Natural killer cell (primary cell): Measurements from ENCODE around the gene CHMP4A. TPM values are rescaled to one million over a fixed set of nuclear protein-coding genes. Genes with fewer than 3 reads are reported as not detected.

Experiments
- ATAC-seq, 3 donors: fragments of 150-1000 bp in 2 of 3; fragments of 200-7000 bp in 1 of 3; cut with Tn5 transposase; 1 replicate in 1 of 3; 2 replicates in 2 of 3; pipeline ENCODE4 v1.10.0; 2021; ENCODE audit warnings: mild to moderate bottlenecking in 2 of 3, moderate library complexity in 2 of 3
- DNase-seq, 2 donors: peaks; one replicate each; pipeline versions ENCODE4 v3.0.0 to v3.0.0-alpha.2; 2013 to 2021; ENCODE audit warnings: mixed read lengths in 1 of 2
- H3K27ac ChIP-seq: one replicate; pipeline ENCODE4 v1.5.1; 2013; ENCODE audit warnings: mild to moderate bottlenecking, low read length
- H3K27me3 ChIP-seq: one replicate; pipeline ENCODE4 v1.6.1; 2013; ENCODE audit warnings: low read length; ENCODE audit not compliant: control insufficient read depth, insufficient read depth
- H3K36me3 ChIP-seq: one replicate; pipeline ENCODE4 v1.6.1; 2013; ENCODE audit warnings: low read length; ENCODE audit not compliant: control insufficient read depth, insufficient read depth
- H3K4me1 ChIP-seq: one replicate; pipeline ENCODE4 v1.6.1; 2013; ENCODE audit warnings: low read length; ENCODE audit not compliant: control insufficient read depth, insufficient read depth
- H3K4me3 ChIP-seq: one replicate; pipeline ENCODE4 v1.5.1; 2013; ENCODE audit warnings: low read length
- H3K9me3 ChIP-seq: one replicate; pipeline ENCODE4 v1.6.1; 2013; ENCODE audit warnings: low read length; ENCODE audit not compliant: control insufficient read depth, insufficient read depth
- H3K27ac Mint-ChIP-seq, 2 donors: one replicate each; pipeline ENCODE4 v1.8.0; 2022; ENCODE audit warnings: mild to moderate bottlenecking in 2 of 2, mixed read lengths in 2 of 2, moderate library complexity in 1 of 2
- H3K27me3 Mint-ChIP-seq, 2 donors: one replicate each; pipeline ENCODE4 v1.8.0; 2022; ENCODE audit warnings: low read depth in 2 of 2, mixed read lengths in 2 of 2
- H3K36me3 Mint-ChIP-seq: one replicate; pipeline ENCODE4 v1.8.0; 2022; ENCODE audit warnings: mixed read lengths
- H3K4me1 Mint-ChIP-seq, 2 donors: one replicate each; pipeline ENCODE4 v1.8.0; 2022; ENCODE audit warnings: mixed read lengths in 2 of 2
- H3K4me3 Mint-ChIP-seq: one replicate; pipeline ENCODE4 v1.8.0; 2022; ENCODE audit warnings: mild to moderate bottlenecking, moderate library complexity, mixed read lengths
- H3K9me3 Mint-ChIP-seq, 2 donors: one replicate each; pipeline ENCODE4 v1.8.0; 2022; ENCODE audit warnings: mixed read lengths in 2 of 2
- CTCF ChIP-seq: fragments of 200-600 bp; IDR thresholded peaks from one replicate; pipeline ENCODE4 v1.8.0; 2022; ENCODE audit warnings: antibody characterized with exemption
- WGBS: methylation state at CpG from one replicate; pipeline ENCODE4 v1.1.7; 2013; ENCODE audit warnings: missing lambda C conversion rate; ENCODE audit not compliant: insufficient coverage; 5-methylcytosine and 5-hydroxymethylcytosine counted together
- intact Hi-C: fragments of 100-400 bp; cut with micrococcal nuclease; formaldehyde crosslinking; loops from one replicate; pipeline ENCODE4 v1.14.2; 2022
- total RNA-seq, 4 donors: library from RNA; stranded (reverse); fragments of 120-200 nt in 1 of 4; gene quantifications; one replicate each; pipeline versions ENCODE4 v1.2.3 to v1.2.4, GENCODE V29; 2013 to 2022

The CHMP4A gene
- total RNA-seq, 3 donors from 2014 or later (not counting 1 experiment from before 2014, with no cell fraction given): 105 to 118 (median 115) TPM

GRCh38 chr14:24258548-24259265 is 45.4 kb upstream of the CHMP4A start:
- TF ChIP-seq CTCF: no peak
- H3K36me3 ChIP-seq: peaks cover 8% of the 10 kb centered on the region
- H3K27me3 ChIP-seq: no peaks in the 10 kb centered on the region
- Mint-ChIP-seq H3K4me1 (no peaks in the 10 kb centered on the region), H3K27me3 (no peaks in the 10 kb centered on the region), H3K4me3 (no peak overlapping the region), H3K9me3 (no peaks in the 10 kb centered on the region), H3K27ac (no peak overlapping the region), H3K36me3 (no peaks in the 10 kb centered on the region)
- no peak for DNase-seq
- no peak overlapping the region for H3K4me3 ChIP-seq
- intact Hi-C loops: no loop called here
- no peaks in the 10 kb centered on the region for H3K4me1 ChIP-seq
- H3K27ac ChIP-seq: no peak overlapping the region
- ATAC-seq: no peak
- 96% methylated on average over 18 of the region's 18 CpGs for WGBS
- no peaks in the 10 kb centered on the region for H3K9me3 ChIP-seq

GRCh38 chr14:24258119-24258518 is 44.8 kb upstream of the CHMP4A start:
- Histone ChIP-seq H3K9me3 (no peaks in the 10 kb centered on the region), H3K4me1 (no peaks in the 10 kb centered on the region), H3K27ac (no peak overlapping the region), H3K27me3 (no peaks in the 10 kb centered on the region), H3K4me3 (no peak overlapping the region), H3K36me3 (peaks cover 8% of the 10 kb centered on the region)
- no peak for TF ChIP-seq CTCF
- intact Hi-C loops: no loop called here
- WGBS: 97% methylated on average over 9 of the region's 9 CpGs
- Mint-ChIP-seq H3K9me3 (no peaks in the 10 kb centered on the region), H3K4me1 (no peaks in the 10 kb centered on the region), H3K36me3 (no peaks in the 10 kb centered on the region), H3K27ac (no peak overlapping the region), H3K4me3 (no peak overlapping the region), H3K27me3 (no peaks in the 10 kb centered on the region)
- no peak for DNase-seq
- no peak for ATAC-seq

GRCh38 chr14:24256960-24257359 is 43.7 kb upstream of the CHMP4A start:
- no peaks in the 10 kb centered on the region for H3K27me3 Mint-ChIP-seq
- no peak overlapping the region for H3K27ac Mint-ChIP-seq
- ATAC-seq: no peak
- H3K4me1 Mint-ChIP-seq: no peaks in the 10 kb centered on the region
- no peak for DNase-seq
- no peaks in the 10 kb centered on the region for H3K9me3 Mint-ChIP-seq
- H3K36me3 ChIP-seq: peaks cover 8% of the 10 kb centered on the region
- no peaks in the 10 kb centered on the region for H3K27me3 ChIP-seq
- no peaks in the 10 kb centered on the region for H3K4me1 ChIP-seq
- no peaks in the 10 kb centered on the region for H3K9me3 ChIP-seq
- H3K27ac ChIP-seq: no peak overlapping the region
- 97% methylated on average over 4 of the region's 4 CpGs for WGBS
- H3K36me3 Mint-ChIP-seq: no peaks in the 10 kb centered on the region
- no peak overlapping the region for H3K4me3 ChIP-seq
- TF ChIP-seq CTCF: no peak
- intact Hi-C loops: no loop called here
- H3K4me3 Mint-ChIP-seq: no peak overlapping the region
